Panc1 (cell line): ENCODE data around the gene C8A. TPM values are rescaled to one million over a fixed set of nuclear protein-coding genes. Genes with fewer than 3 reads are reported as not detected.

Experiments
- ATAC-seq: fragments of 200-7000 bp; cut with Tn5 transposase; 2 replicates; pipeline ENCODE4 v1.9.1; 2020; ENCODE audit warnings: mild to moderate bottlenecking, moderate library complexity
- BruUV-seq: library from RNA; stranded (reverse); fragments of 400-500 nt; replicated peaks from 2 replicates; lab custom pipeline; 2021; lab: Mats Ljungman, UMichigan
- CTCF ChIA-PET: fragments of 300-600 bp; sonication (Branson Sonifier 250); formaldehyde crosslinking; loops from one replicate; lab custom pipeline; 2022; ENCODE audit warnings: antibody characterized with exemption; lab: Charles Lee
- POLR2A ChIA-PET: fragments of 300-600 bp; sonication (Branson Sonifier 250); formaldehyde crosslinking; loops from one replicate; lab custom pipeline; 2022; ENCODE audit warnings: antibody characterized with exemption; lab: Charles Lee
- DNase-seq: peaks from one replicate; pipeline ENCODE4 v3.0.0-alpha.2; 2010; ENCODE audit warnings: low read depth, low spot score
- H3K27ac ChIP-seq: 2 replicates; pipeline ENCODE4 v1.5.1; 2011; ENCODE audit warnings: mild to moderate bottlenecking, low read length, inconsistent platforms
- H3K27me3 ChIP-seq: fragments of 200-500 bp; sonication (Bioruptor generic); 2 replicates; pipeline ENCODE4 v1.6.0; 2014; ENCODE audit warnings: low read length, inconsistent platforms; ENCODE audit not compliant: control insufficient read depth, insufficient read depth
- H3K36me3 ChIP-seq: fragments of 200-500 bp; sonication (Bioruptor generic); 2 replicates; pipeline ENCODE4 v1.5.1; 2014; ENCODE audit warnings: inconsistent platforms, mild to moderate bottlenecking, low read length, moderate library complexity; ENCODE audit not compliant: control insufficient read depth, insufficient read depth
- H3K4me1 ChIP-seq: 2 replicates; pipeline ENCODE4 v1.5.1; 2011; ENCODE audit warnings: inconsistent platforms, mild to moderate bottlenecking, low read length, moderate library complexity; ENCODE audit not compliant: control insufficient read depth, insufficient read depth
- H3K4me3 ChIP-seq, 2 experiments: 2 replicates each; pipeline ENCODE4 v1.5.1; 2011 to 2012; ENCODE audit warnings: low read depth in 2 of 2, low read length in 2 of 2, mild to moderate bottlenecking in 2 of 2, inconsistent platforms in 1 of 2, moderate library complexity in 1 of 2
- H3K9me3 ChIP-seq: fragments of 200-500 bp; sonication (Bioruptor generic); 2 replicates; pipeline ENCODE4 v1.5.1; 2014; ENCODE audit warnings: low read depth, mild to moderate bottlenecking, inconsistent platforms, low read length, moderate library complexity; ENCODE audit not compliant: control insufficient read depth, insufficient read depth
- POLR2AphosphoS5 ChIP-seq: IDR thresholded peaks from 2 replicates; pipeline ENCODE4 v1.6.1; 2012; ENCODE audit warnings: mild to moderate bottlenecking, low read depth, low read length, moderate library complexity
- SIN3A ChIP-seq: IDR thresholded peaks from 2 replicates; pipeline ENCODE4 v1.6.1; 2012; ENCODE audit warnings: low read depth, mild to moderate bottlenecking, low read length, moderate library complexity, borderline replicate concordance; ENCODE audit not compliant: insufficient read depth
- TCF7L2 ChIP-seq: IDR thresholded peaks from 2 replicates; pipeline ENCODE4 v1.6.1; 2011; ENCODE audit warnings: mild to moderate bottlenecking, low read depth, low read length, inconsistent platforms
- in situ Hi-C: cut with HindIII; loops from 2 replicates; pipeline ENCODE4 v1.10.0; 2016; ENCODE audit warnings: low sequenced_read_pairs, low pct_unique_long_range_greater_than_20kb
- intact Hi-C: fragments of 100-400 bp; cut with micrococcal nuclease; formaldehyde crosslinking; loops from one replicate; pipeline ENCODE4 v1.10.0; 2022; ENCODE audit not compliant: unreplicated experiment
- total RNA-seq: library from RNA; stranded (reverse); gene quantifications from one replicate; pipeline ENCODE4 v1.2.1, GENCODE V29; 2021; ENCODE audit not compliant: unreplicated experiment
- TF ChIP-seq, protein P1 (sequence below), 2 experiments: IDR thresholded peaks; 2 replicates each; pipeline ENCODE4 v1.6.1; 2011 to 2012; ENCODE audit warnings: low read depth in 2 of 2, control low read depth in 1 of 2, low read length in 1 of 2, mild to moderate bottlenecking in 1 of 2, moderate library complexity in 1 of 2; ENCODE audit not compliant: insufficient read depth in 1 of 2
- TF ChIP-seq, protein P2 (sequence below): fragments of 450-650 bp; IDR thresholded peaks from 2 replicates; pipeline ENCODE4 v1.5.1; 2017; ENCODE audit warnings: mild to moderate bottlenecking

C8A gene
- total RNA-seq, 1 experiment from 2014 or later = not detected

DNA sequence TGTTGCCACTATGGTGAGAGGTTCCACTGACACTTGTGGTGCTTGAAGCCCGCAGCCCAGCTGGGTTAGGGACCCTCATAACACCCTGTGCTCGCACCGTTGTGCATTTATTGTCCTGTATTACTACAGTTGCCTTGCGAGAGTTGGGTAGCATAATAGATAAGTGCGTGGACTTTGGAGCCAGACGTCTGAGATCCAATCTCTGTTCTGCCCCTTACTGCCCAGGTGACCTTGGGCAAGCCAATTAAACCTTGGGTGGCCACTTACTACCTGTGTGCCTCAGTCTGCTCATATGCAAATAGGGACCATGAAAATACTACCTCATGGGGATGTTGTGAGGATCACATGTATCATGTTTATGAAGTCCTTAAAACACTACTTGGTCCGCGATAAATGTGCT is 97.9 kb downstream of the C8A start:
- H3K9me3 ChIP-seq = no peaks in the 10 kb centered on the region
- intact Hi-C loops = no loop called here
- 0 out of 2 replicates have a peak, but pooled peaks cover 2% of the 10 kb centered on the region for H3K27me3 ChIP-seq
- DNase-seq (no peak), ATAC-seq (no peak)
- ChIA-PET CTCF (no interaction called here), POLR2A (no interaction called here)
- no peaks in the 10 kb centered on the region for H3K36me3 ChIP-seq
- no TSS peak for BruUV-seq
- H3K4me3 ChIP-seq = no peak overlapping the region
- TF ChIP-seq, protein P1, sequence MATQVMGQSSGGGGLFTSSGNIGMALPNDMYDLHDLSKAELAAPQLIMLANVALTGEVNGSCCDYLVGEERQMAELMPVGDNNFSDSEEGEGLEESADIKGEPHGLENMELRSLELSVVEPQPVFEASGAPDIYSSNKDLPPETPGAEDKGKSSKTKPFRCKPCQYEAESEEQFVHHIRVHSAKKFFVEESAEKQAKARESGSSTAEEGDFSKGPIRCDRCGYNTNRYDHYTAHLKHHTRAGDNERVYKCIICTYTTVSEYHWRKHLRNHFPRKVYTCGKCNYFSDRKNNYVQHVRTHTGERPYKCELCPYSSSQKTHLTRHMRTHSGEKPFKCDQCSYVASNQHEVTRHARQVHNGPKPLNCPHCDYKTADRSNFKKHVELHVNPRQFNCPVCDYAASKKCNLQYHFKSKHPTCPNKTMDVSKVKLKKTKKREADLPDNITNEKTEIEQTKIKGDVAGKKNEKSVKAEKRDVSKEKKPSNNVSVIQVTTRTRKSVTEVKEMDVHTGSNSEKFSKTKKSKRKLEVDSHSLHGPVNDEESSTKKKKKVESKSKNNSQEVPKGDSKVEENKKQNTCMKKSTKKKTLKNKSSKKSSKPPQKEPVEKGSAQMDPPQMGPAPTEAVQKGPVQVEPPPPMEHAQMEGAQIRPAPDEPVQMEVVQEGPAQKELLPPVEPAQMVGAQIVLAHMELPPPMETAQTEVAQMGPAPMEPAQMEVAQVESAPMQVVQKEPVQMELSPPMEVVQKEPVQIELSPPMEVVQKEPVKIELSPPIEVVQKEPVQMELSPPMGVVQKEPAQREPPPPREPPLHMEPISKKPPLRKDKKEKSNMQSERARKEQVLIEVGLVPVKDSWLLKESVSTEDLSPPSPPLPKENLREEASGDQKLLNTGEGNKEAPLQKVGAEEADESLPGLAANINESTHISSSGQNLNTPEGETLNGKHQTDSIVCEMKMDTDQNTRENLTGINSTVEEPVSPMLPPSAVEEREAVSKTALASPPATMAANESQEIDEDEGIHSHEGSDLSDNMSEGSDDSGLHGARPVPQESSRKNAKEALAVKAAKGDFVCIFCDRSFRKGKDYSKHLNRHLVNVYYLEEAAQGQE (IDR thresholded peaks at IDR 0.05; ENCODE audit: insufficient read depth in 1 of 2, low read depth in 2 of 2, low read length in 1 of 2) = no peak
- no peak for TF ChIP-seq POLR2AphosphoS5
- no peak for TF ChIP-seq TCF7L2
- TF ChIP-seq SIN3A = no peak
- TF ChIP-seq, protein P2, sequence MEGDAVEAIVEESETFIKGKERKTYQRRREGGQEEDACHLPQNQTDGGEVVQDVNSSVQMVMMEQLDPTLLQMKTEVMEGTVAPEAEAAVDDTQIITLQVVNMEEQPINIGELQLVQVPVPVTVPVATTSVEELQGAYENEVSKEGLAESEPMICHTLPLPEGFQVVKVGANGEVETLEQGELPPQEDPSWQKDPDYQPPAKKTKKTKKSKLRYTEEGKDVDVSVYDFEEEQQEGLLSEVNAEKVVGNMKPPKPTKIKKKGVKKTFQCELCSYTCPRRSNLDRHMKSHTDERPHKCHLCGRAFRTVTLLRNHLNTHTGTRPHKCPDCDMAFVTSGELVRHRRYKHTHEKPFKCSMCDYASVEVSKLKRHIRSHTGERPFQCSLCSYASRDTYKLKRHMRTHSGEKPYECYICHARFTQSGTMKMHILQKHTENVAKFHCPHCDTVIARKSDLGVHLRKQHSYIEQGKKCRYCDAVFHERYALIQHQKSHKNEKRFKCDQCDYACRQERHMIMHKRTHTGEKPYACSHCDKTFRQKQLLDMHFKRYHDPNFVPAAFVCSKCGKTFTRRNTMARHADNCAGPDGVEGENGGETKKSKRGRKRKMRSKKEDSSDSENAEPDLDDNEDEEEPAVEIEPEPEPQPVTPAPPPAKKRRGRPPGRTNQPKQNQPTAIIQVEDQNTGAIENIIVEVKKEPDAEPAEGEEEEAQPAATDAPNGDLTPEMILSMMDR = no peak
- H3K27ac ChIP-seq = no peak overlapping the region
- H3K4me1 ChIP-seq = no peaks in the 10 kb centered on the region
- in situ Hi-C loops = no loop called here

DNA sequence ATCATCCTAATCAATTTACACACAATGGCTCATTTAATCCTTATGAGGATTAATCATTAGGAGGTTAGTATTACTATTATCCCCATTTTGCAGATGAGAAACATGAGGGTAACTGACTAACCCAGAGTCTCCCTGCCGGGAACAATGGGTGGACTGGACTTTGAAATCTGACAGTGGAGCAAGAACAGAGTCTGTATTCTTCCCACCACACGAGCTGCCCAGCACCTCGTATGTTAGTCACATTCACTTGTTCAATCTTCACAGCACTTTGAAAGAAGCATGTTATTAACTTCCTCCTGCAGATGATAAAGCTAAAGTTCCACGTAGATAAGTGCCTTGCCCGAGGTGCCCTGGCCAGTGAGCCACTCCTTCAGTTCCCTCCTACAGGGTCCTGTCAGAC is 98.8 kb downstream of the C8A start:
- 0 out of 2 replicates have a peak, but pooled peaks cover 2% of the 10 kb centered on the region for H3K27me3 ChIP-seq
- in situ Hi-C loops = no loop called here

More for the DNA sequence above, 98.8 kb downstream of the C8A start:
- CTCF ChIA-PET = no interaction called here
- ATAC-seq = no peak
- Histone ChIP-seq H3K27ac (no peak overlapping the region), H3K36me3 (no peaks in the 10 kb centered on the region), H3K4me3 (no peak overlapping the region), H3K9me3 (no peaks in the 10 kb centered on the region), H3K4me1 (no peaks in the 10 kb centered on the region)
- BruUV-seq = no TSS peak
- POLR2A ChIA-PET = interaction anchor here (0.6 kb wide), 1 partner anchor 91 kb away, joined by 3 read pairs; no protein-coding TSS in a partner anchor
- intact Hi-C loops = no loop called here
- TF ChIP-seq, protein P1 (IDR thresholded peaks at IDR 0.05; ENCODE audit: insufficient read depth in 1 of 2, low read depth in 2 of 2, low read length in 1 of 2) = no peak
- no peak for TF ChIP-seq POLR2AphosphoS5
- TF ChIP-seq, protein P2 = no peak
- no peak for TF ChIP-seq TCF7L2
- TF ChIP-seq SIN3A = no peak
- no peak for DNase-seq
